Adrenal gland (tissue), 5 donors: ENCODE results near the gene ATRN.

Experiments used
- POLR2A ChIP-seq, 2 donors: fragments of 450-650 bp; IDR thresholded peaks; one replicate each; pipeline ENCODE4 v1.6.1; 2017; ENCODE audit warnings: antibody characterized with exemption in 2 of 2, mild to moderate bottlenecking in 2 of 2, moderate library complexity in 1 of 2
- TF ChIP-seq, protein P1 (sequence below), 6 experiments: fragments of 450-650 bp in 4 of 6; fragments of 200-600 bp in 2 of 6; sonication (generic) in 1 of 6; IDR thresholded peaks; 1 replicate in 5 of 6; 2 replicates in 1 of 6; pipeline versions ENCODE4 v1.5.1 to v1.8.0; 2016 to 2021; ENCODE audit warnings: antibody characterized with exemption in 6 of 6, mild to moderate bottlenecking in 2 of 6, moderate library complexity in 1 of 6
- donor health status: DM: no; HTN: no; CAD: no.

DNA sequence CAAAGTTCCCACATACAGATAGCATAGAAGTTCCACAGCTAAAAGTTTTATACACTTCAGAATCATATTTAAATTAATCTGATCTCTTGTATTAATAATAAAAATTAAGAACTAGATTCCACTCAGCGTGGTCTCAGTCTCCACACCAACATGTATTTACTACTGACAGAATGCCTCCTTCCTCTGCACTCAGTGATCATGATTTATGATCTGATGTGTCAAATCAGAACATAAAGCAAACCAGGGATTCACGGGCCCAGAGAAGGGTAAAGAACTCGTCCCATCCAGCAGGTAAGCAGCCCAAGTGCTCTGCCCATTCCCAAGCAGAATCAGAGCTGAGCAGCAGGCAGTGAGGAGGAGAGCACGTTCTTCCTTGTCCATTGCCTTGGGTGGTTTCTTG lies 14.2 kb upstream of the ATRN start:
- TF ChIP-seq, protein P1, sequence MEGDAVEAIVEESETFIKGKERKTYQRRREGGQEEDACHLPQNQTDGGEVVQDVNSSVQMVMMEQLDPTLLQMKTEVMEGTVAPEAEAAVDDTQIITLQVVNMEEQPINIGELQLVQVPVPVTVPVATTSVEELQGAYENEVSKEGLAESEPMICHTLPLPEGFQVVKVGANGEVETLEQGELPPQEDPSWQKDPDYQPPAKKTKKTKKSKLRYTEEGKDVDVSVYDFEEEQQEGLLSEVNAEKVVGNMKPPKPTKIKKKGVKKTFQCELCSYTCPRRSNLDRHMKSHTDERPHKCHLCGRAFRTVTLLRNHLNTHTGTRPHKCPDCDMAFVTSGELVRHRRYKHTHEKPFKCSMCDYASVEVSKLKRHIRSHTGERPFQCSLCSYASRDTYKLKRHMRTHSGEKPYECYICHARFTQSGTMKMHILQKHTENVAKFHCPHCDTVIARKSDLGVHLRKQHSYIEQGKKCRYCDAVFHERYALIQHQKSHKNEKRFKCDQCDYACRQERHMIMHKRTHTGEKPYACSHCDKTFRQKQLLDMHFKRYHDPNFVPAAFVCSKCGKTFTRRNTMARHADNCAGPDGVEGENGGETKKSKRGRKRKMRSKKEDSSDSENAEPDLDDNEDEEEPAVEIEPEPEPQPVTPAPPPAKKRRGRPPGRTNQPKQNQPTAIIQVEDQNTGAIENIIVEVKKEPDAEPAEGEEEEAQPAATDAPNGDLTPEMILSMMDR (IDR thresholded peaks at IDR 0.05) = no peak
- no peak for TF ChIP-seq POLR2A (IDR thresholded peaks at IDR 0.05)
